ENCODE data around the gene TRIOBP. TPM values are rescaled to one million over a fixed set of nuclear protein-coding genes. Genes with fewer than 3 reads are reported as not detected.

TRIOBP gene
- total RNA-seq, 1 experiment from 2014 or later, result 170 TPM

GRCh38 chr22:37823134-37823985 lies 126.5 kb downstream of the TRIOBP start, which contains the start of gene GALR3:
GALR3 (plus strand) TSS chr22:37823382; CDS start chr22:37823407, 25 bp downstream.
- POLR2A ChIA-PET (ENCODE audit: unreplicated experiment), result interaction anchor here (0.7 kb wide), 1 partner anchor 21 kb away, joined by 3 read pairs; the partner anchor contains the start of gene ANKRD54
- no peaks in the 10 kb centered on the region for H3K9me2 ChIP-seq (ENCODE audit: insufficient read depth)
- H3K27ac ChIP-seq, result no peak within 1 kb of the TSS
- no peaks in the 10 kb centered on the region for H3K9me3 ChIP-seq (ENCODE audit: insufficient read depth, low read depth)
- H3K79me2 ChIP-seq (ENCODE audit: low read depth), result no peaks in the 10 kb centered on the region
- no peak for TF ChIP-seq CTCF (conservative IDR thresholded peaks at IDR 0.05)
- no peak for TF ChIP-seq EZH2 (IDR thresholded peaks at IDR 0.05; ENCODE audit: low read depth)
- peaks cover 30% of the 10 kb centered on the region for H3F3A ChIP-seq (ENCODE audit: insufficient read depth, low read depth)
- H3K4me2 ChIP-seq, result no peak within 1 kb of the TSS
- BruUV-seq (replicated peaks), result no TSS peak
- CTCF ChIA-PET, result interaction anchor here (0.7 kb wide), 1 partner anchor 1320 kb away, joined by 6 read pairs; no protein-coding TSS in a partner anchor
- DNase-seq, result no peak
- no peaks in the 10 kb centered on the region for H3K4me1 ChIP-seq (replicated peaks; ENCODE audit: insufficient read depth)
- H2AFZ ChIP-seq, result no peak within 1 kb of the TSS
- H3K4me3 ChIP-seq, result no peak within 1 kb of the TSS
- H4K20me1 ChIP-seq (ENCODE audit: insufficient read depth), result no peaks in the 10 kb centered on the region
- no peaks in the 10 kb centered on the region for H3K27me3 ChIP-seq (ENCODE audit: insufficient read depth, low read depth)
- H3K36me3 ChIP-seq (ENCODE audit: low read depth), result no peaks in the 10 kb centered on the region
- intact Hi-C loops (cut with micrococcal nuclease; ENCODE audit: unreplicated experiment), result no loop called here

GRCh38 chr22:37824674-37825641 lies 128.1 kb downstream of the TRIOBP start:
- intact Hi-C loops (cut with micrococcal nuclease; ENCODE audit: unreplicated experiment), result no loop called here
- TF ChIP-seq CTCF (conservative IDR thresholded peaks at IDR 0.05) (no peak), EZH2 (IDR thresholded peaks at IDR 0.05; ENCODE audit: low read depth) (no peak)
- H3K4me1 ChIP-seq (replicated peaks; ENCODE audit: insufficient read depth), result no peaks in the 10 kb centered on the region
- ChIA-PET CTCF (interaction anchor here (0.7 kb wide), 1 partner anchor 18 kb away, joined by 11 read pairs; no protein-coding TSS in a partner anchor), POLR2A (ENCODE audit: unreplicated experiment) (interaction anchor here (0.6 to 0.7 kb wide), 3 partner anchors 43 to 227 kb away, joined by 6 to 28 read pairs (median 17); no protein-coding TSS in a partner anchor)
- no peak for DNase-seq
- H3F3A ChIP-seq (ENCODE audit: insufficient read depth, low read depth), result peaks cover 30% of the 10 kb centered on the region
- H4K20me1 ChIP-seq (ENCODE audit: insufficient read depth), result no peaks in the 10 kb centered on the region
- no peaks in the 10 kb centered on the region for H3K9me2 ChIP-seq (ENCODE audit: insufficient read depth)
- H3K79me2 ChIP-seq (ENCODE audit: low read depth), result no peaks in the 10 kb centered on the region
- no peak overlapping the region for H2AFZ ChIP-seq
- no peaks in the 10 kb centered on the region for H3K36me3 ChIP-seq (ENCODE audit: low read depth)
- no peak overlapping the region for H3K27ac ChIP-seq
- H3K4me2 ChIP-seq, result no peak overlapping the region
- no peaks in the 10 kb centered on the region for H3K27me3 ChIP-seq (ENCODE audit: insufficient read depth, low read depth)
- no peaks in the 10 kb centered on the region for H3K9me3 ChIP-seq (ENCODE audit: insufficient read depth, low read depth)
- no peak overlapping the region for H3K4me3 ChIP-seq
- no TSS peak for BruUV-seq (replicated peaks)

Other genes starting within 250 kb of the TRIOBP start
- 26.0 and 28.1 TPM in 2 replicates for gene MFNG, start 210.7 kb upstream of the TRIOBP start, total RNA-seq (2021)
- 63.9 and 76.7 TPM in 2 replicates for gene CARD10, start 177.6 kb upstream of the TRIOBP start, total RNA-seq (2021)
- 94.0 and 110 TPM in 2 replicates for gene CDC42EP1, start 136.6 kb upstream of the TRIOBP start, total RNA-seq (2021)
- gene LGALS2, start 117.0 kb upstream of the TRIOBP start, total RNA-seq (2021), result not detected in 2 replicates
- gene GGA1, start 88.2 kb upstream of the TRIOBP start, total RNA-seq (2021), result 99.2 and 102 TPM in 2 replicates
- gene SH3BP1, start 57.4 kb upstream of the TRIOBP start, total RNA-seq (2021), result 52.1 and 60.5 TPM in 2 replicates
- 10.9 and 13.5 TPM in 2 replicates for gene PDXP, start 38.3 kb upstream of the TRIOBP start, total RNA-seq (2021)
- 734 and 791 TPM in 2 replicates for gene LGALS1, start 21.4 kb upstream of the TRIOBP start, total RNA-seq (2021)
- gene NOL12, start 10.7 kb upstream of the TRIOBP start, total RNA-seq (2021), result 42.1 and 44.3 TPM in 2 replicates
- 32.3 and 37.7 TPM in 2 replicates for gene GCAT, start 110.9 kb downstream of the TRIOBP start, total RNA-seq (2021)
- 0.31 and 0.45 TPM in 2 replicates for gene GALR3, start 126.3 kb downstream of the TRIOBP start, total RNA-seq (2021)
- 32.3 and 33.6 TPM in 2 replicates for gene ANKRD54, start 147.3 kb downstream of the TRIOBP start, total RNA-seq (2021)
- gene EIF3L, start 152.4 kb downstream of the TRIOBP start, total RNA-seq (2021), result 566 and 582 TPM in 2 replicates
- 113 and 126 TPM in 2 replicates for gene MICALL1, start 209.2 kb downstream of the TRIOBP start, total RNA-seq (2021)

All from PC-9 (cell line).